Endothelial cell (in vitro differentiated cells): ENCODE measurements around the gene PTPRM. TPM values are rescaled to one million over a fixed set of nuclear protein-coding genes. Genes with fewer than 3 reads are reported as not detected.

Experiments used
- DNase-seq: peaks from one replicate; pipeline ENCODE4 v3.0.0; 2021; ENCODE audit warnings: low spot score
- H3K27ac Mint-ChIP-seq: one replicate; pipeline ENCODE4 v1.8.0; 2021; ENCODE audit warnings: mixed read lengths, inconsistent platforms; ENCODE audit not compliant: unreplicated experiment
- H3K27me3 Mint-ChIP-seq: one replicate; pipeline ENCODE4 v1.8.0; 2021; ENCODE audit warnings: mild to moderate bottlenecking, moderate library complexity, mixed read lengths, inconsistent platforms; ENCODE audit not compliant: unreplicated experiment
- H3K36me3 Mint-ChIP-seq: one replicate; pipeline ENCODE4 v1.8.0; 2021; ENCODE audit warnings: mild to moderate bottlenecking, low read depth, mixed read lengths, inconsistent platforms; ENCODE audit not compliant: unreplicated experiment
- H3K4me1 Mint-ChIP-seq: one replicate; pipeline ENCODE4 v1.8.0; 2021; ENCODE audit warnings: mild to moderate bottlenecking, mixed read lengths, inconsistent platforms; ENCODE audit not compliant: unreplicated experiment
- H3K4me3 Mint-ChIP-seq: one replicate; pipeline ENCODE4 v1.8.0; 2021; ENCODE audit warnings: mild to moderate bottlenecking, mixed read lengths, inconsistent platforms; ENCODE audit not compliant: unreplicated experiment
- H3K9me3 Mint-ChIP-seq: one replicate; pipeline ENCODE4 v1.8.0; 2021; ENCODE audit warnings: mixed read lengths, inconsistent platforms; ENCODE audit not compliant: unreplicated experiment
- total RNA-seq: library from RNA; stranded (reverse); fragmentation: NEBNext Ultra II Directional; extraction: Animal tissue kit (Norgen Biotek cat#: 25700); gene quantifications from one replicate; pipeline ENCODE4 v1.2.1, GENCODE V29; 2021; ENCODE audit not compliant: unreplicated experiment
- TF ChIP-seq, protein P1 (sequence below): fragments of 200-600 bp; sonication (generic); IDR thresholded peaks from one replicate; pipeline ENCODE4 v1.5.0; 2021; ENCODE audit warnings: antibody characterized with exemption; ENCODE audit not compliant: unreplicated experiment

PTPRM gene
- total RNA-seq, 1 donor from 2014 or later: 284 TPM

GRCh38 chr18:7749008-7749405 is 181.9 kb downstream of the PTPRM start:
- Mint-ChIP-seq H3K4me1 (peaks cover 54% of the 10 kb centered on the region), H3K9me3 (no peaks in the 10 kb centered on the region), H3K27me3 (no peaks in the 10 kb centered on the region), H3K4me3 (peak overlapping the region; percentile 13), H3K36me3 (peaks cover 14% of the 10 kb centered on the region), H3K27ac (peak overlapping the region; percentile 85)
- TF ChIP-seq, protein P1, sequence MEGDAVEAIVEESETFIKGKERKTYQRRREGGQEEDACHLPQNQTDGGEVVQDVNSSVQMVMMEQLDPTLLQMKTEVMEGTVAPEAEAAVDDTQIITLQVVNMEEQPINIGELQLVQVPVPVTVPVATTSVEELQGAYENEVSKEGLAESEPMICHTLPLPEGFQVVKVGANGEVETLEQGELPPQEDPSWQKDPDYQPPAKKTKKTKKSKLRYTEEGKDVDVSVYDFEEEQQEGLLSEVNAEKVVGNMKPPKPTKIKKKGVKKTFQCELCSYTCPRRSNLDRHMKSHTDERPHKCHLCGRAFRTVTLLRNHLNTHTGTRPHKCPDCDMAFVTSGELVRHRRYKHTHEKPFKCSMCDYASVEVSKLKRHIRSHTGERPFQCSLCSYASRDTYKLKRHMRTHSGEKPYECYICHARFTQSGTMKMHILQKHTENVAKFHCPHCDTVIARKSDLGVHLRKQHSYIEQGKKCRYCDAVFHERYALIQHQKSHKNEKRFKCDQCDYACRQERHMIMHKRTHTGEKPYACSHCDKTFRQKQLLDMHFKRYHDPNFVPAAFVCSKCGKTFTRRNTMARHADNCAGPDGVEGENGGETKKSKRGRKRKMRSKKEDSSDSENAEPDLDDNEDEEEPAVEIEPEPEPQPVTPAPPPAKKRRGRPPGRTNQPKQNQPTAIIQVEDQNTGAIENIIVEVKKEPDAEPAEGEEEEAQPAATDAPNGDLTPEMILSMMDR: no peak
- DNase-seq: no peak

- H3K4me1 Mint-ChIP-seq: peaks cover 59% of the 10 kb centered on the region
- H3K27me3 Mint-ChIP-seq: no peaks in the 10 kb centered on the region
- H3K36me3 Mint-ChIP-seq: peaks cover 14% of the 10 kb centered on the region
- H3K4me3 Mint-ChIP-seq: no peak overlapping the region
- no peak for DNase-seq
- TF ChIP-seq, protein P1: no peak
- peak overlapping the region; percentile 85 for H3K27ac Mint-ChIP-seq
- H3K9me3 Mint-ChIP-seq: no peaks in the 10 kb centered on the region
Measured at GRCh38 chr18:7749510-7749981, 182.4 kb downstream of the PTPRM start.

DNA sequence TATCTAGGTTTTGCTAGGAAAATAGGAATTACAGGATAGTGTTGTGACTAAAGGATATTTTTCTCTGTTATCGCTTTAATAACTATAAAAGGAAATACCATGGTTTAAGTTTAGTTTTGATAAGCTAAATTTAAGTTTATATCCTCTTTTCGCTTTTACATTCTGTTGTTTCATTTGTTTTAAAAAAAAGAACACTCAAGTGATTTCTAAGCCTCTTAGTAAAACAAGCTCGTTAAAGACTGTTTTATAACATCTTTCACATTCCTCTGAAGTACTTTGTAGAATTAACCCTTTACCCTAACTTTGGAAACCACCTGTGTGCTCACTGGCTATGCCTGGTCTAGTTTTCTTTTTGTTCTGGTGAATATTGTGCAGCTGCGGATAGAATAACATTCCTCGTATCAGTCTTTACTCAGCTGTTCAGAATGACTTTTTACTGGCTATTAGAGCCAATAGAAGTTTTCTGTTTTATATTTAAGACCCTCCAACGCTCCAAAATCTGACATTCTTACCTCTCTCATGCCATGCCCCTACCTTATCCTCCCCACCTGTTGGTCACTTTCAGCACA is 183.1 kb downstream of the PTPRM start:
- Mint-ChIP-seq H3K36me3 (peaks cover 14% of the 10 kb centered on the region), H3K4me3 (no peak overlapping the region), H3K27ac (no peak overlapping the region), H3K27me3 (peaks cover under 1% of the 10 kb centered on the region), H3K4me1 (peaks cover 65% of the 10 kb centered on the region), H3K9me3 (no peaks in the 10 kb centered on the region)
- DNase-seq: no peak
- TF ChIP-seq, protein P1: no peak

GRCh38 chr18:7750966-7751365 is 183.8 kb downstream of the PTPRM start:
- TF ChIP-seq, protein P1: no peak
- Mint-ChIP-seq H3K27ac (no peak overlapping the region), H3K36me3 (peaks cover 6% of the 10 kb centered on the region), H3K27me3 (peaks cover 2% of the 10 kb centered on the region), H3K4me3 (no peak overlapping the region), H3K4me1 (peaks cover 70% of the 10 kb centered on the region), H3K9me3 (no peaks in the 10 kb centered on the region)
- no peak for DNase-seq

DNA sequence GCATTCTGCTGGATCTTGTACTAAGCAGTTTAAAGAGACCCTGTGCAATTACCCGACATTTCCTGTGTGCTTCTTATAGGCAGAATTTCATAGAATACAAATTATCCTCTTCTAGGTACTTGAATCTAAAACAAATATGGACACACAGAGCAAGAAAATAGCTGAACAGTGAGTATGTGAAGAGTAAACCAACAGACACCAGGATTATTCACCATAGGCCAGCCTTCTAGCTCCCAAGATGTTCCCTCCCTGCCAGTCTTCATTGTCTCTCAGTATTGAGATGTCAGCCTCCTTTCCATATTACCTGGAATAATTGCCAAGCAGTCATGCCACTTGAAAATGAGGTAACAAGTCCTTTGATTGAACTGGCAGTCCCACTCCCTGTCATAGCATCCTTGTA is 187.1 kb downstream of the PTPRM start:
- no peak overlapping the region for H3K4me3 Mint-ChIP-seq
- no peaks in the 10 kb centered on the region for H3K36me3 Mint-ChIP-seq
- peaks cover 62% of the 10 kb centered on the region for H3K4me1 Mint-ChIP-seq
- peaks cover 5% of the 10 kb centered on the region for H3K27me3 Mint-ChIP-seq
- no peaks in the 10 kb centered on the region for H3K9me3 Mint-ChIP-seq
- no peak overlapping the region for H3K27ac Mint-ChIP-seq
- TF ChIP-seq, protein P1: no peak
- no peak for DNase-seq
